Heart left ventricle (tissue), 13 donors: ENCODE data around the gene PIK3C2G.

ENCODE experiments used
- CTCF ChIP-seq, 12 donors: fragments of 200-600 bp; sonication (generic) in 4 of 12; IDR thresholded peaks; one replicate each; pipeline versions ENCODE4 v1.5.0 to v1.8.0; 2018 to 2022; ENCODE audit warnings: antibody characterized with exemption in 12 of 12, mild to moderate bottlenecking in 5 of 12
- POLR2A ChIP-seq, 2 donors: fragments of 450-650 bp; IDR thresholded peaks; one replicate each; pipeline ENCODE4 v1.6.1; 2017; ENCODE audit warnings: antibody characterized with exemption in 2 of 2, mild to moderate bottlenecking in 2 of 2, moderate library complexity in 2 of 2
- donor health status: ischemic (EF 13 %, LVEDD 7.1; RV severe dilation, severe dysfunction).
- donor health status: DM: no; HTN: yes; CAD: no.
- donor health status: DM: no; HTN: no; CAD: no.
- donor health status: ischemic (EF 25% LVEDD 6.9; RV normal size, moderate dysfunction).
- donor health status: ischemic (EF 25% LVEDD 5.7; RV mildly dilated, moderate dysfunction).
- donor health status: ischemic (EF 35%, LVEDD 5.7; RV mildly dilated, moderate dysfunction).
- donor health status: nonischemic (EF 11% LVEDD 7.7; RV severe dilation, severe dysfunction).
- donor health status: DM: yes; HTN: yes; CAD: no.
- donor health status: PGD.
- donor health status: ischemic (EF 29% LVEDD 5.4; RV normal size, mild dysfunction).
- donor health status: nonischemic (EF 23%, LVEDD 6.1; RV moderate dilation, normal function).

DNA sequence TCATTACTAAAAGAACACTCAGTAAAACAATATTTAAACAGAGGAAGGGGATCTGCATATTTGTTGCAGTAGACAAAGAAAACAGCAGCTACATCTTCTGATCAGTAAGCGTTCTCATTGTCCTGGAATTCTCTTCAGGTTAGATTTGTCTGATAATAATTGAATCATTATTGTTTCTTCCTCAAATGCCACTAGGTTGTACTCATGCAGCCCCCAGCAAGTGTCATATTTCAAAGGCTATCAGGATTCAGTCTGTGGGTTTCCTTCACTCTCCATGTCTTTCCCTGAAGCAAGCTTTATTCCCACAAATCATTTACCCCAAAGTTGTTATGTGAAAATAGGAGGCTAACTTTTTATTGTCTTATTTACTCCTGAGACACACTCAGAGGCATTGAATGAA is 14.7 kb downstream of the PIK3C2G start:
- TF ChIP-seq CTCF (IDR thresholded peaks at IDR 0.05) (no peak), POLR2A (IDR thresholded peaks at IDR 0.05) (no peak)
